Esophagus squamous epithelium (tissue), 5 donors: ENCODE results near the gene FMN2. TPM values are rescaled to one million over a fixed set of nuclear protein-coding genes. Genes with fewer than 3 reads are reported as not detected.

ENCODE experiments used
- DNase-seq: peaks from one replicate; lab custom pipeline; 2025; lab: John Stamatoyannopoulos, UW
- H3K27ac ChIP-seq, 4 donors: fragments of 200-600 bp; sonication (generic); one replicate each; pipeline ENCODE4 v1.5.1; 2016 to 2019; ENCODE audit warnings: mild to moderate bottlenecking in 1 of 4
- H3K27me3 ChIP-seq, 4 donors: fragments of 200-600 bp; sonication (generic); 1 replicate in 3 of 4; 2 replicates in 1 of 4; pipeline versions ENCODE4 v1.5.1 to v1.6.0; 2017 to 2021; ENCODE audit warnings: antibody characterized with exemption in 1 of 4
- H3K36me3 ChIP-seq, 3 donors: fragments of 200-600 bp; sonication (generic); one replicate each; pipeline ENCODE4 v1.5.1; 2016 to 2019
- H3K4me1 ChIP-seq, 3 donors: fragments of 200-600 bp; sonication (generic); one replicate each; pipeline ENCODE4 v1.5.1; 2017 to 2019
- H3K4me3 ChIP-seq, 4 donors: fragments of 200-600 bp; sonication (generic); 1 replicate in 3 of 4; 2 replicates in 1 of 4; pipeline ENCODE4 v1.5.1; 2016 to 2019; ENCODE audit warnings: mild to moderate bottlenecking in 2 of 4, moderate library complexity in 1 of 4
- H3K9me3 ChIP-seq, 3 donors: fragments of 200-600 bp; sonication (generic); one replicate each; pipeline ENCODE4 v1.5.1; 2016 to 2019
- POLR2A ChIP-seq, 4 donors: fragments of 450-650 bp; IDR thresholded peaks; one replicate each; pipeline ENCODE4 v1.6.1; 2017; ENCODE audit warnings: antibody characterized with exemption in 4 of 4, mild to moderate bottlenecking in 4 of 4, moderate library complexity in 3 of 4
- WGBS, 2 donors: methylation state at CpG; one replicate each; pipeline ENCODE4 v1.1.5; 2018; 5-methylcytosine and 5-hydroxymethylcytosine counted together
- intact Hi-C: fragments of 100-400 bp; cut with DNase I; formaldehyde crosslinking; loops from one replicate; pipeline ENCODE4 v1.15.0; 2022
- total RNA-seq, 4 donors: library from RNA; depleted of rRNA; stranded (reverse); fragments of >200 nt; gene quantifications; one replicate each; pipeline ENCODE4 v1.1.0, GENCODE V29; 2016
- TF ChIP-seq, protein P1 (sequence below), 6 experiments: fragments of 450-650 bp in 4 of 6; fragments of 200-600 bp in 2 of 6; sonication (generic) in 2 of 6; IDR thresholded peaks; one replicate each; pipeline ENCODE4 v1.5.1; 2016 to 2019; ENCODE audit warnings: antibody characterized with exemption in 6 of 6, mild to moderate bottlenecking in 4 of 6, moderate library complexity in 4 of 6
- donor health status: DM: yes; HTN: yes; CAD: no.

FMN2 gene
- total RNA-seq, 4 donors from 2014 or later, result 0.19 to 0.35 TPM; not detected in 2

DNA sequence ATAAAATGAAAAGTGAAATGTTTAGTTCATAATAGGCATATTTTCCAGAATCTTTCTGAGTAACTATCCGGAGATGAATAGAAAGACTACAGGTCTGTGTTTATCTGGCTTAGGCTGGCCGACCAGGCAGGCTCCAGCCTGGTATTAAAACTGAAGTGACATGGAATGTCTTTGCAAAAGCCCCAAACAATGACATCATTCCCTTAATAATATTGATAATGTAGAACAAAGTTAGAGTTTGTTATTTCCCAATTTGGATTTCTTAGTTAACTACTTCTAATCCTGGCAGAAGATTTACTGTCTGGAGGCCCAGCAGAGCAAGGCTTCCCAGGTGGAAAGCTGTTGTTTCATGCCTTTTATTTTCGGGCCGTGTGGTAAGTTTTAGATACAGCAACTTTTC is 312.6 kb downstream of the FMN2 start:
- H3K27me3 ChIP-seq, result no peaks in the 10 kb centered on the region
- no peaks in the 10 kb centered on the region for H3K36me3 ChIP-seq
- no peaks in the 10 kb centered on the region for H3K9me3 ChIP-seq
- DNase-seq, result no peak
- peak overlapping the region in 2 of 4 donors; percentile 46 to 56 for H3K27ac ChIP-seq
- intact Hi-C loops, result no loop called here
- no peak overlapping the region for H3K4me3 ChIP-seq
- no peaks in the 10 kb centered on the region for H3K4me1 ChIP-seq
- whole genome bisulfite sequencing, 2 donors, result 27 to 36% methylated on average over 4 of the region's 4 CpGs
- TF ChIP-seq, protein P1, sequence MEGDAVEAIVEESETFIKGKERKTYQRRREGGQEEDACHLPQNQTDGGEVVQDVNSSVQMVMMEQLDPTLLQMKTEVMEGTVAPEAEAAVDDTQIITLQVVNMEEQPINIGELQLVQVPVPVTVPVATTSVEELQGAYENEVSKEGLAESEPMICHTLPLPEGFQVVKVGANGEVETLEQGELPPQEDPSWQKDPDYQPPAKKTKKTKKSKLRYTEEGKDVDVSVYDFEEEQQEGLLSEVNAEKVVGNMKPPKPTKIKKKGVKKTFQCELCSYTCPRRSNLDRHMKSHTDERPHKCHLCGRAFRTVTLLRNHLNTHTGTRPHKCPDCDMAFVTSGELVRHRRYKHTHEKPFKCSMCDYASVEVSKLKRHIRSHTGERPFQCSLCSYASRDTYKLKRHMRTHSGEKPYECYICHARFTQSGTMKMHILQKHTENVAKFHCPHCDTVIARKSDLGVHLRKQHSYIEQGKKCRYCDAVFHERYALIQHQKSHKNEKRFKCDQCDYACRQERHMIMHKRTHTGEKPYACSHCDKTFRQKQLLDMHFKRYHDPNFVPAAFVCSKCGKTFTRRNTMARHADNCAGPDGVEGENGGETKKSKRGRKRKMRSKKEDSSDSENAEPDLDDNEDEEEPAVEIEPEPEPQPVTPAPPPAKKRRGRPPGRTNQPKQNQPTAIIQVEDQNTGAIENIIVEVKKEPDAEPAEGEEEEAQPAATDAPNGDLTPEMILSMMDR (IDR thresholded peaks at IDR 0.05), result no peak
- TF ChIP-seq POLR2A (IDR thresholded peaks at IDR 0.05), result no peak

DNA sequence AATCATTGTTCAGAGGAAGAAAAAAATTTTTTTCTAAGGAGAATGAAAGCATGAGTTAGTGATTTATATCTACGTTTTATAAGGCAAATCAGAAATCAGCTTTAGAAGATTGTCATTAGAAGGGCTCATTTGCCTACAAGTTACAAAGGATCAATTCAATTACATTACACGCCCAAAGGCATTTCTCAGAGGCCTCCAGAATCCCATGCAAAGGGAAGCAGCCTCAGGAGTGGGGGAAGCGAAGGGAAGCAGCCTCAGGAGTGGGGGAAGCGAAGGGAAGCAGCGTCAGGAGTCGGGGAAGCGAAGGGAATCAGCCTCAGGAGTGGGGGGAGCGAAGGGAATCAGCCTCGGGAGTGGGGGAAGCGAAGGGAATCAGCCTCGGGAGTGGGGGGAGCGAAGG is 314.1 kb downstream of the FMN2 start:
- H3K4me3 ChIP-seq, result no peak overlapping the region
- TF ChIP-seq, protein P1 (IDR thresholded peaks at IDR 0.05), result no peak
- no peak for TF ChIP-seq POLR2A (IDR thresholded peaks at IDR 0.05)
- intact Hi-C loops, result no loop called here
- H3K36me3 ChIP-seq, result no peaks in the 10 kb centered on the region
- H3K4me1 ChIP-seq, result no peaks in the 10 kb centered on the region
- DNase-seq, result no peak
- H3K9me3 ChIP-seq, result no peaks in the 10 kb centered on the region
- WGBS, 2 donors, result 71 to 78% methylated on average over 9 to 12 of the region's 12 CpGs
- no peaks in the 10 kb centered on the region for H3K27me3 ChIP-seq
- no peak overlapping the region for H3K27ac ChIP-seq

DNA sequence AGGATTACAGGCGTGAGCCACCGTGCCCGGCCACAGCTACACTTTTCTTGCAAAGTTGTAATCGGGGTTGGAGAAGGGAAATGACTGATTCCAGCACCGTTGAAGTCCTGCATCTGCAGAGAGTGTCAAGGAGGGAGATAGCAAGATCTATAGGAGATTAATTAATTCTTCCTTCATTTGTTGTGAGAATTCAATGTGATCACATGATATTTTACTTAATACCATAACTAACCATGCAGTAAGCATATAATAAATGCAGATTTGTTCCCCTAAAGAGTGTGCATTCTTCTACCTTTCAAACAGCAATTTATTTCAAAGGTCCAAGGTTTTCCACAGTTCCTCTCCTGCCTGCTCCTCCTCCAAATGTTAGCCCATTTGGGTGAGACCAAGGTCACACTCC is 315.7 kb downstream of the FMN2 start:
- Histone ChIP-seq H3K9me3 (no peaks in the 10 kb centered on the region), H3K4me3 (no peak overlapping the region), H3K4me1 (no peaks in the 10 kb centered on the region), H3K27ac (no peak overlapping the region), H3K36me3 (no peaks in the 10 kb centered on the region), H3K27me3 (no peaks in the 10 kb centered on the region)
- 82 to 90% methylated on average over 2 to 5 of the region's 5 CpGs for WGBS, 2 donors
- DNase-seq, result no peak
- TF ChIP-seq, protein P1 (IDR thresholded peaks at IDR 0.05), result no peak
- TF ChIP-seq POLR2A (IDR thresholded peaks at IDR 0.05), result no peak
- intact Hi-C loops, result no loop called here

DNA sequence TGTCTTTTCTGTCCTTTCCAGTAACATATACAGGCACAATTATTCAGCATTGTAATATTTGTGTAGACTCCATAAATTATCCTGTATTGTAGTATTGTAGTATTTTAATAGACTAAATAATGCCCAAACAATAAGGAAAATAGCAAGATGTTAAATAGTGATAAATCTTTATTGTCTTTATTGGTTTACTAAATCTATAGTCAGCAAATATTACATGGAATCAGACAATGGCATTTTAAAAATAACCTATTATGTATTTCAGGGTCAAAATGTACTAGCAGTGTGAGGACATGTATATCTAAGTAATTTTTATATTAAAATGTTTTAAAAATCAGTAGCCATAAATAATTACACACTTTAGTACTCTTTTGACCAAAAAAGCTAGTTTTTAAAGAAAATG is 317.9 kb downstream of the FMN2 start:
- no peaks in the 10 kb centered on the region for H3K36me3 ChIP-seq
- no peak overlapping the region for H3K4me3 ChIP-seq
- no peak overlapping the region for H3K27ac ChIP-seq
- no peaks in the 10 kb centered on the region for H3K9me3 ChIP-seq
- DNase-seq, result no peak
- H3K27me3 ChIP-seq, result no peaks in the 10 kb centered on the region
- TF ChIP-seq, protein P1 (IDR thresholded peaks at IDR 0.05), result no peak
- TF ChIP-seq POLR2A (IDR thresholded peaks at IDR 0.05), result no peak
- intact Hi-C loops, result no loop called here
- H3K4me1 ChIP-seq, result no peaks in the 10 kb centered on the region

DNA sequence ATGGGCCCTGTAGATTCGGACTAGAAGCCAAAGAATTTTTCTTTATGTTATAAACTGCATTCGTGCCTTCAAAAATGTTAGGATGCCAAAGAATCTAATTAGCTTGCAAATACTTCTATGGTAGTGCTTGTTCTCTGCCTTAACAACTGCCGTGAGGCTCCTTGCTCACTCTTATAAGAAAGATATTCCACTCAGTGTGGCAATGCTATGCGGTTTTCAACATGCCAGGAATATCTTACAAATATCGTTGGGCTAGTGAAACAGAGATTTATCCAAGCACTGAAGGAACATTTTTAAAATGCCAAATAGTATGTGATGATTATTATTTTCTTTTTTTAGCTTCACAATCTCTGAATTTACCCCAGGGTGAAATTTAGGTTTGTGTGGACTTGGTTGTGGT is 322.0 kb downstream of the FMN2 start:
- WGBS, 2 donors, result 67 to 76% methylated on average over 5 of the region's 5 CpGs
- TF ChIP-seq, protein P1 (IDR thresholded peaks at IDR 0.05), result no peak
- TF ChIP-seq POLR2A (IDR thresholded peaks at IDR 0.05), result no peak
- intact Hi-C loops, result no loop called here
- Histone ChIP-seq H3K9me3 (peaks cover 0 to 1% (median 0%) of the 10 kb centered on the region in 3 donors), H3K27ac (peak overlapping the region in 2 of 4 donors; percentile 14 to 29), H3K4me3 (no peak overlapping the region), H3K36me3 (no peaks in the 10 kb centered on the region), H3K4me1 (no peaks in the 10 kb centered on the region), H3K27me3 (no peaks in the 10 kb centered on the region)
- no peak for DNase-seq
